Thyroid gland (tissue), 4 donors: ENCODE results near the gene CCNL1. TPM values are rescaled to one million over a fixed set of nuclear protein-coding genes. Genes with fewer than 3 reads are reported as not detected.

Experiments
- DNase-seq, 2 donors: peaks; one replicate each; pipeline ENCODE4 v3.0.0-alpha.2; 2019
- H3K27ac ChIP-seq, 3 donors: fragments of 200-600 bp; sonication (generic); 1 replicate in 2 of 3; 2 replicates in 1 of 3; pipeline ENCODE4 v1.5.1; 2016 to 2019; ENCODE audit warnings: mild to moderate bottlenecking in 1 of 3, moderate library complexity in 1 of 3
- H3K27me3 ChIP-seq: fragments of 200-600 bp; sonication (generic); one replicate; pipeline ENCODE4 v1.5.1; 2019
- H3K36me3 ChIP-seq, 2 donors: fragments of 200-600 bp; sonication (generic); one replicate each; pipeline ENCODE4 v1.5.1; 2016 to 2019
- H3K4me1 ChIP-seq, 2 donors: fragments of 200-600 bp; sonication (generic); one replicate each; pipeline ENCODE4 v1.5.1; 2017 to 2019
- H3K4me3 ChIP-seq, 3 donors: fragments of 200-600 bp; sonication (generic); replicated peaks in 1 of 3; 1 replicate in 2 of 3; 2 replicates in 1 of 3; pipeline ENCODE4 v1.5.1; 2016; ENCODE audit warnings: mild to moderate bottlenecking in 1 of 3
- H3K9me3 ChIP-seq: fragments of 200-600 bp; sonication (generic); one replicate; pipeline ENCODE4 v1.5.1; 2017
- POLR2A ChIP-seq, 2 donors: fragments of 450-650 bp; IDR thresholded peaks; one replicate each; pipeline ENCODE4 v1.6.1; 2017; ENCODE audit warnings: antibody characterized with exemption in 2 of 2, mild to moderate bottlenecking in 2 of 2, moderate library complexity in 1 of 2
- WGBS, 2 donors: methylation state at CpG; one replicate each; pipeline ENCODE4 v1.1.5; 2017; 5-methylcytosine and 5-hydroxymethylcytosine counted together
- intact Hi-C: fragments of 100-400 bp; cut with DNase I; formaldehyde crosslinking; loops from one replicate; pipeline ENCODE4 v1.15.1; 2023
- total RNA-seq, 4 donors: library from RNA; depleted of rRNA; stranded (reverse); fragments of >200 nt; gene quantifications; one replicate each; pipeline ENCODE4 v1.2.3, GENCODE V29; 2016
- TF ChIP-seq, protein P1 (sequence below), 6 experiments: fragments of 200-600 bp in 3 of 6; fragments of 450-650 bp in 3 of 6; sonication (generic) in 3 of 6; IDR thresholded peaks; one replicate each; pipeline ENCODE4 v1.5.1; 2016 to 2019; ENCODE audit warnings: antibody characterized with exemption in 6 of 6, mild to moderate bottlenecking in 2 of 6, inconsistent platforms in 1 of 6, moderate library complexity in 1 of 6

Gene CCNL1
- total RNA-seq, 4 donors from 2014 or later: 142 to 375 (median 227) TPM

DNA sequence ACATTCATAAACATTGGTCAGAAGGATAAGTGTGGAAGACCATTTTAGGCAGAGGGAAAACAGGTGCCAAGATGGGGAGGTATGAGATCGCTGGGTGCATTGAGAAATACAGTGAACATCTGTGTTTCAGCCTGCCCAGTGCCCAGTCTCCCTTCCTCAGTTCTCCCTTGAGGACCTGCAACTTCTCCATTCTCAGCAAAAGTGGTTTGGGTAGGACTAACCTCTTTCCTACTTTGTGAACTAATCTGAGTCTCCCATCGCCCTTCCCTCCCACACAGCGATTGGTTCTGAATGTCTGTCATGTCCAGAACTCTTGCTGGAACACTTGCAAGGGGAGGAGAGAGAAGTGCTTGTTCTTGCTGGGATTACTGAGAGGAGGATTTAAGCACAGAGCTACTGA is 10.9 kb upstream of the CCNL1 start:
- Histone ChIP-seq H3K27me3 (no peaks in the 10 kb centered on the region), H3K36me3 (no peaks in the 10 kb centered on the region), H3K4me3 (no peak overlapping the region), H3K4me1 (peaks cover 3 to 5% of the 10 kb centered on the region in 2 donors), H3K27ac (no peak overlapping the region), H3K9me3 (no peaks in the 10 kb centered on the region)
- TF ChIP-seq, protein P1, sequence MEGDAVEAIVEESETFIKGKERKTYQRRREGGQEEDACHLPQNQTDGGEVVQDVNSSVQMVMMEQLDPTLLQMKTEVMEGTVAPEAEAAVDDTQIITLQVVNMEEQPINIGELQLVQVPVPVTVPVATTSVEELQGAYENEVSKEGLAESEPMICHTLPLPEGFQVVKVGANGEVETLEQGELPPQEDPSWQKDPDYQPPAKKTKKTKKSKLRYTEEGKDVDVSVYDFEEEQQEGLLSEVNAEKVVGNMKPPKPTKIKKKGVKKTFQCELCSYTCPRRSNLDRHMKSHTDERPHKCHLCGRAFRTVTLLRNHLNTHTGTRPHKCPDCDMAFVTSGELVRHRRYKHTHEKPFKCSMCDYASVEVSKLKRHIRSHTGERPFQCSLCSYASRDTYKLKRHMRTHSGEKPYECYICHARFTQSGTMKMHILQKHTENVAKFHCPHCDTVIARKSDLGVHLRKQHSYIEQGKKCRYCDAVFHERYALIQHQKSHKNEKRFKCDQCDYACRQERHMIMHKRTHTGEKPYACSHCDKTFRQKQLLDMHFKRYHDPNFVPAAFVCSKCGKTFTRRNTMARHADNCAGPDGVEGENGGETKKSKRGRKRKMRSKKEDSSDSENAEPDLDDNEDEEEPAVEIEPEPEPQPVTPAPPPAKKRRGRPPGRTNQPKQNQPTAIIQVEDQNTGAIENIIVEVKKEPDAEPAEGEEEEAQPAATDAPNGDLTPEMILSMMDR (IDR thresholded peaks at IDR 0.05): no peak
- no peak for TF ChIP-seq POLR2A (IDR thresholded peaks at IDR 0.05)
- no peak for DNase-seq
- WGBS, 2 donors: 73 to 88% methylated on average over 3 of the region's 3 CpGs
- intact Hi-C loops: no loop called here

DNA sequence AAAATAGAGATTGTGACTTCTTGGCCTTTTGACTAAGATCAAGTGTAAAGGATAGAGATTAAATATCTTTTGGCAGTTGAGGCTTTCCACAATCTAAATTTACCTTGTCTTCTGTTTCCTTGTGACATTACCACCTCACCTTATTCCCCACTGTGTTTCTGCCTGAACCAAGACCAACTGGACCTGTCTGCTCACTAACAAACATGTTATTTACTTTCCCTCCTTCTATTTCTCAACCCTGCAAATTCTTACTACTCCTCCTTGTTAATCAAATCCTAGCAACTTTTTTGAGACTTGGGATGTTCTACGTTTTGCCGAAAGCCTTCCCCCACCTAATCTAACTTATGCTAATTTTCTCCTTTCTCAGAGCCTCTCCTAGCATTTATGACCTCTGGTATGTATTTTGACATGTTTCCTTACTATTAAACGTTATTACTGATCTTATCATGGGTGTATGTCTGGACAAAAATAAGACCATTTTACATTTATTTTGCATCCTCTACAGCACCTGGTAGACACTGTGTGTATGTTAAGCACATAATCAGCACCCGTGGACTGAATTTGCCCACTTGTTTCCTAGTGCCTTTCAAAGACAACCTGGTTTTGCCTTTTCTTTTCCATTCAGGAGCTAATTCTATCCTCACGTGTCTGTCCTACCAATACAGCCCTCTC is 7.6 kb upstream of the CCNL1 start:
- intact Hi-C loops: no loop called here
- TF ChIP-seq, protein P1 (IDR thresholded peaks at IDR 0.05): no peak
- no peaks in the 10 kb centered on the region for H3K27me3 ChIP-seq
- H3K27ac ChIP-seq: no peak overlapping the region
- WGBS, 2 donors: 77 to 82% methylated on average over 5 of the region's 5 CpGs
- no peaks in the 10 kb centered on the region for H3K4me1 ChIP-seq
- no peaks in the 10 kb centered on the region for H3K9me3 ChIP-seq
- no peak overlapping the region for H3K4me3 ChIP-seq
- H3K36me3 ChIP-seq: no peaks in the 10 kb centered on the region
- no peak for DNase-seq

DNA sequence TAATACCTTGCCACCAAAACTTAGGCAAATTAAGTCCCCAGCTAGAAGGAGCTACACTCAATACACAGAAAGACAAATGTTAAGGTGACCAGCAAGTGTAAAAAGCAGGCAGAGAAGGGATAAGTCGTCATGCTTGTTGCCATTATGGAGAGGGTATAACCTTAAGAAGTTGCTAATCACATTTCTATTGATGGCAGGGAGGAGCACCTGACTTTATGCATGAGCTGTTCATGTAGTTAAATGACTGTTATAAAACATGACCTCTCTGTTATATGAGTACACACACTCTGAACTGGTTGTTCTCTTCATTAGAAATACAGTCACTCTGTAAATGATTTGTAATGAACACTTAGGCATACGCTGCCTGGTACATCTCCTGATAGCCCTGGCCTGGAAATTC is 6.6 kb upstream of the CCNL1 start:
- no peaks in the 10 kb centered on the region for H3K27me3 ChIP-seq
- 74 to 82% methylated on average over 2 of the region's 2 CpGs for WGBS, 2 donors
- H3K4me1 ChIP-seq: peaks cover 0 to under 1% of the 10 kb centered on the region in 2 donors
- intact Hi-C loops: no loop called here
- no peak overlapping the region for H3K27ac ChIP-seq
- H3K9me3 ChIP-seq: no peaks in the 10 kb centered on the region
- H3K4me3 ChIP-seq: no peak overlapping the region
- no peak for DNase-seq
- no peak for TF ChIP-seq POLR2A (IDR thresholded peaks at IDR 0.05)
- TF ChIP-seq, protein P1 (IDR thresholded peaks at IDR 0.05): no peak
- no peaks in the 10 kb centered on the region for H3K36me3 ChIP-seq

DNA sequence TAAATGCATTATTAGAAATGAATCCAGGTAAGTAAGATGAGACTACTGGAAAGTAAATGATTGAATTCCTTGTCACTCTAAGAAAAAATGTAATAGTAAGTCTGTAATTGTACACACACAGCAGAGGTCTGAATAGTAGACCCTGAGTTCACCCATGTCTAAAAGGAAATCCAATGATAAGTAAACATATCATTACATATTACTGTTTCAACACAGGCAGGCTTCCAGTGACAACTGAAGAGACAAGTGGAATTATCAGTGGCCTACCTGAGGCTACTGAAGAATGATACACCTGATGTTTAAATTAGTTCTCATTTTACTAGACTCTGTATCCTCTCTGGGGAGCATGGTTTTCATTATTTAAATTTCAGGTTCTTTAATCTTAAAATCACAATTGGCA is 6.2 kb upstream of the CCNL1 start:
- intact Hi-C loops: no loop called here
- peaks cover 3 to 5% of the 10 kb centered on the region in 2 donors for H3K4me1 ChIP-seq
- no peak for DNase-seq
- H3K9me3 ChIP-seq: no peaks in the 10 kb centered on the region
- no peak overlapping the region for H3K27ac ChIP-seq
- H3K36me3 ChIP-seq: no peaks in the 10 kb centered on the region
- no peak for TF ChIP-seq POLR2A (IDR thresholded peaks at IDR 0.05)
- TF ChIP-seq, protein P1 (IDR thresholded peaks at IDR 0.05): no peak
- no peak overlapping the region for H3K4me3 ChIP-seq
- no peaks in the 10 kb centered on the region for H3K27me3 ChIP-seq

DNA sequence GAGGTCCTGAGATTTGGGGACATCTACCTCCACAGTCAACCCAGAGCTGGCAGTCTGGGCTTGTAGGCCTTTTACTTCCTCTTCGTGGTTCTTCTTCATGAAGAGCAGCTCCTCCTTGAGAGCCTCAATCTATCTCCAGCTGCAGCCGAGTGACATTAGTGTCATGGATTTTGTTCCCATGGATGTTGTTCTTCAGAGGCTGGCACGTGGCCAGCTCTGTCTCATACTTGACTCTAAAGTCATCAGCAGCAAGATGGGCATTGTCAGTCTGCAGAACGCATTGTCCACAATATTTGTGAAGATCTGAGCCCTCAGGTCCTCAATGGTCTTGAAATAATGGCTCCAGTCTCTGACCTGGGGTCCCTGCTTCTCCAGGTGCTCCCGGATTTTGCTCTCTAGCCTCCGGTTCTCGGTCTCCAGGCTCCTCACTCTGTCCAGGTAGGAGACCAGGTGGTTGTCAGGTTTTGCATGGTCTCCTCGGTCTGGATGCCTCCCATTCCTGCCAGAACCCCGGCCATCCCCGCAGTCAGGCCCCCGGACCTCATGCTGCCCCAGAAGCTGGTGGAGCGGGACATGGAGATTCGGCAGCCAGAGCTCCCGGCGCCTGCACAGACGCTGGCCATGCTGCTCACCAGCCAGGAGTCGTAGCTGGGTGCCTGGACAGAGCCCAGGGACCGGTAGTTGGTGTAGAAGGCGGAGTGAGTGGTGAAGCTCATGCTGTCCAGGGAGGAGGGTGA is 3.4 kb upstream of the CCNL1 start:
- no peak for DNase-seq
- Histone ChIP-seq H3K27me3 (no peaks in the 10 kb centered on the region), H3K36me3 (peaks cover 0 to 4% of the 10 kb centered on the region in 2 donors), H3K4me1 (peaks cover 13 to 14% of the 10 kb centered on the region in 2 donors), H3K9me3 (no peaks in the 10 kb centered on the region), H3K27ac (no peak overlapping the region), H3K4me3 (no peak overlapping the region)
- WGBS, 2 donors: 92 to 93% methylated on average over 18 to 19 of the region's 19 CpGs
- intact Hi-C loops: no loop called here
- TF ChIP-seq, protein P1 (IDR thresholded peaks at IDR 0.05): no peak
- no peak for TF ChIP-seq POLR2A (IDR thresholded peaks at IDR 0.05)
